Skeletal muscle cell (primary cell): Measurements from ENCODE around the gene TIMM44.
A peak's percentile ranks its signal among the peaks of the same experiment; 100 is the strongest.
"Not testable (repeated sequence)": the region's sequence is repeated elsewhere in the genome, so short reads cannot be mapped to it uniquely, and the experiment has no call there.

Experiments
- DNase-seq: peaks from one replicate; pipeline ENCODE4 v3.0.0-alpha.2; 2010; ENCODE audit warnings: low read depth
- H3K4me3 ChIP-seq: 2 replicates; pipeline ENCODE4 v1.5.1; 2011; ENCODE audit warnings: low read depth, mild to moderate bottlenecking, control low read depth, low read length, moderate library complexity

Gene TIMM44

DNA sequence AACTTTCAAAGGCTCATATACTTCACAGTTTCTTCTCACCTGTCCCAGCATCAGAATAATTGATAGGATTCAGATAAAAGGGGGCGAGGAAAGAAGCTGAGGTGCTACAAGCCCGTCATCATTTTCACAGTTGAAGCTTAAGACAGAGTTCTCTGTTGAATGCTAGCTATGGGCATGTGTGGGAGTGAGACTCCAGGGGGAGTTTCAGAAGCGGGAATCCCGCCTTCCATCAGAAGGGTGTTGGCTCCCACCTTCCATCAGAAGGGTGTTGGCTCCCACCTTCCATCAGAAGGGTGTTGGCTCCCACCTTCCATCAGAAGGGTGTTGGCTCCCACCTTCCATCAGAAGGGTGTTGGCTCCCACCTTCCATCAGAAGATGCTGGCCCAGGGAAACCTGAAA, 17.6 kb upstream of the TIMM44 start:
- not testable (repeated sequence) for H3K4me3 ChIP-seq, DNase-seq

DNA sequence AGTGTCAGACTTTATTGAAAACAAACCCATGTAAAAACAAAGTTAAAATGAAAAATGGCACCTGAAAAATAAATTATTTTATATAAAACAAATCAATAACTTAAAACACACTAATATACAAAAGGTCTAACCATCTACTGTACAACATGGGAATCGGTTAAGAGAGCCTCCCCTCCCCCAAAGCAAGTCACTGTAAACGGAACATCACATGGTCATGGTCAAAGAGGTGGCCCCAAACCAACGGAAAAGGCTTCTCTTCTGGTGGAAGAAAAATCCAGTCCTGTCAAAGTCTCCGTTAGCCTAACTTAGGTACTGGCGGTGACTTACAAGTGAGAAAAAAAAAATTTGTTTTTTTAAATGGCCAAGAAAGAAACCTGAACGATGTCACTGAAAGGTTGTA, 15.7 kb upstream of the TIMM44 start:
- no peak overlapping the region for H3K4me3 ChIP-seq
- DNase-seq: no peak

DNA sequence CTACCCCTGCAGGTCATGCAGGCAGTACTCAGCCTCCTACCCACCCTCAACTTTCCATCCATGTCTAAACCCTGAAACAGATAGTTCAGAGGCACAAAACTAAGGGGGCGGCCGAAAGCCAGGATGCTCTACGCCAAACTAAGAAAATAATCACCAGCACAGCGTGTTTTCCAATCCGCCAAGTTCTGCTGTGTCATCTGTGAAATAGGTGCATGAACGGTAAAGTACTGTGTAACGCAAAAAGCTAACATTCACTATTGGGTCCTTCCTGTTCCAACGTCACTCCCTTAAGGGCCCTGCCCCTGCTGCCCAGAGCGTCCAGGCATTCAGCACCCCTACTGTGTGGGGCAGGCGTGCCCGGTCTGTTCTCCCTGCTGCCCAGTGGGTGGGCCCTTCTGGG, 12.2 kb upstream of the TIMM44 start:
- no peak overlapping the region for H3K4me3 ChIP-seq
- no peak for DNase-seq

DNA sequence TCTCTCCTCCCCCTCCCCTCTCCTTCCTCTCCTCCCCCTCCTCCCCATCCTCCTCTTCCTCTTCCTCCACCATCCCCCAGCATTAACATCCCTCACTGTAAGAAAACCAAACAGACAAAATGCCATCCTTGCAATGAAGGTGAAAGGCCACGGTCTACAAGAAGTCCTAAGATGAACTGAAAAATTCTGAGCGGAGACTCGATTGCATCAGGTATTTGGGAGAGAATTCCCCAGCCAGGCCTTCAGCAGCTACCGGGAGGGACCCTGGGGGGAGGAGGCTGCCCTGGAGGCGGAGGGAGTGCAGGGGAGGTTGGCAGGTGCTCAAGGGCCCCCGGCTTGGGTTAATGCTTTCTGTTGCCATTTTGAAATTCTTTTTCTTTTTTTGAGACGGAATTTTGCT, 10.1 kb upstream of the TIMM44 start:
- no peak overlapping the region for H3K4me3 ChIP-seq
- no peak for DNase-seq

DNA sequence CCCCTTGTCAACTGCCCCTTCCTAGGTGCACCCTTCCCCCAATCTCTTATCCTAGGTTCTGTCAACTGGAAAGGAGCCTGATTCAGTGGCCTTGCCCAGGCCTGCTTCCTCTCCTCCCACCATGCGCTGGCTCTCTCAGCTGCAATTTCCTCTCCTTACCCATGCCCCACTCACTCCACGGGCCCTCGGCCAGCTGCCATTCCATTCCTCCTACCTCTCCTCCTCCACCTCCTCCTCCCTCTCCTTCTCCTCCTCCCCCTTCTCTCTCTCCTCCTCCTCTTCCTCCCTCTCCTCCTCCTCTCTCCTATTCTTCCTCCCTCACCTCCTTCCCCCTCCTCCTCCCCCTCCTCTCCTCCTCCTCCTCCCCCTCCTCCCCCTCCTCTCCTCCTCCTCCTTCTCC, 9.6 kb upstream of the TIMM44 start:
- no peak for DNase-seq
- no peak overlapping the region for H3K4me3 ChIP-seq

DNA sequence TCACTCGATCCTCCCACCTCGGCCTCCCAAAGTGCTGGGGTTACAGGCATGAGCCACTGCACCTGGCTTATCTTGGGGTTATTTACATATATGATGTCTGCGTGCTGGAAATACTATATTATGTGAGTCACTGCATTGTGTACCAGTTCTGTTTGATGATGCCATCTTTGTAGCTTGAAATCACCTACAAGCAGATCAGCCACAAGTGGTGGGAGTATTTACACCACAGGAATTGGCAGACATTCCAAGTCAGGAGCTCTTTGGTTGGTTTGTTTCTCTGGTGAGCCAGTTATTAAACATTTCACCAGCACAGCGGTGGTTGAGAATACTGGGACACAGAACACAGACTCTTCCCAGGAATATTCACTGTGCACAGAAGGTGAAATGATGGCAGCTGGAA, 4.5 kb upstream of the TIMM44 start:
- no peak overlapping the region for H3K4me3 ChIP-seq
- DNase-seq: no peak

DNA sequence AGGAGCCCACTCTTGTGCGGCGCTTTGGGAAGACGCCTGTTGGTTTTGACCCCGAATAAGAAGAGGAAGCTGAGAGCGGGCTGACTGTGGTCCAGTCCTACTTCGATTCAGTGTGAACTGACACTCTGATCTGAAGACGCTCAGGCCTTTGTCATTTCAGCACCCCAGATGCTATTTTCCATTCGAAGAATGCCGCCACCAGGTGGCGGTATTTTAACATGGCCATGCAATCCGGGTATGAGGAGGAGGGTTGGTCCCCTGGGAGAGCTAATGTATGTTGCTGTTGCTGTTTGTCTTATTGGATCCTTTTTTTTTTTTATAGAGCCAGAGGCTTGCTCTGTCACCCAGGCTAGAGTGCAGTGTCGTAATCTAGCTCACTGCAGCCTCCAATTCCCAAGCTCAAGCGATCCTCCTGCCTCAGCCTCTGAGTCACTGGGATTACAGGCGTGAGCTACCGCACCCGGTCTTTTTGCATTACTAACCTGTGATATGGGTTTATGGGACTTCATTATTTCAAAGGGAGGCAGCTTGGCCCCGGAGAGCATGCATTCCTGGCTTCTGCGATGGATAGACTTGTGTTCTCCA, 803 bp upstream of the TIMM44 start:
- H3K4me3 ChIP-seq: peak overlapping the region; percentile 97
- DNase-seq: peak; percentile 82

DNA sequence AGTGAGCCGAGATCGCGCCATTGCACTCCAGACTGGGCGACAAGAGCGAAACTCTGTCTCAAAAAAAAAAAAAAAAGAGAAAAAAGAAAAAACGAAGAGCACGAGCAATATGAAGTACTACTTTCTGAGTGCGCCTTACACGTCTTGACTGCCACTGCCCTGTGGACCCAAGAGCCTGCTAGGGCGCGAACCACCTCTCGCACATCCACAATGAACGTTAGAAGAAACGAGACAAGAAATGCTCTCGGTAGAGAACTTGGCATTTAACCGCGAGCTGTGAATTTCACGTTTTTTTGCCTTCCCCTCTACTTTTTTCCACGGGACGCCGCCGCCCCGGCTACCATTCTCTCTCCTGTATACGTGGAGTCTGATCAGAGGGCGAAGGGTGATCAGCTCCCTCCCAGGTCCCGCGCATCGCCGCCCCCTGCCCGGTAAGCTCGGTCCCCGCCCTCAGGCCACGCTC, 454 bp downstream of the TIMM44 start:
- H3K4me3 ChIP-seq: peak overlapping the region; percentile 97
- no peak for DNase-seq

DNA sequence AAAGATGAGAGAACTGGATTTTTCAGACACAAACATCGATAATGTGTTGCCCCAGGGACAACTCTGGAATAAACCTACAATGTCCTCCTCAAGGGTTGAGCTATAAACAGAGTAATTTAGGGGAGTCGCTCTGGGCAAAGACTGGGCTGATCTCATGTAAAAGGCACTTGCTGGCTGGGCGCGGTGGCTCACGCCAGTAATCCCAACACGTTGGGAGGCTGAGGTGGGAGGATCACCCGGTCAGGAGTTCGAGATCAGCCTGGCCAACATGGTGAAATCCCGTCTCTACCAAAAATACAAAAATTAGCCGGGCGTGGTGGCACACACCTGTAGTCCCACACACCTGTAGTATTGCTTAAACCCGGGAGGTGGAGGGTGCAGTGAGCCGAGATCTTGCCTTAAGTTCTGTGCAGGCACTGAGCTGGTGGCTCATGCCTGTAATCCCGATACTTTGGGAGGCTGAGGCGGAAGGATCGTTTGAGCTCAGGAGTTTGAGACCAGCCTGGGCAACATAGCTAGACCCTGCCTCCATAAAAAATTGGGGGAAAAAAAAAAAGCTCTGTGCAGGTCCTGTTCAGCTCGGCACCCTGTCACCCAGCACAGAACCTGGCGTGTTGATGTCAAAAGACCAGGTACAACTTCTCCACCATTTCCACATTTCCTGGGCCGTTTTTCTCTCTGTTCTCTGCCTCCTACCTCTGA, 1.4 kb downstream of the TIMM44 start:
- no peak for DNase-seq
- peak overlapping the region; percentile 97 for H3K4me3 ChIP-seq

DNA sequence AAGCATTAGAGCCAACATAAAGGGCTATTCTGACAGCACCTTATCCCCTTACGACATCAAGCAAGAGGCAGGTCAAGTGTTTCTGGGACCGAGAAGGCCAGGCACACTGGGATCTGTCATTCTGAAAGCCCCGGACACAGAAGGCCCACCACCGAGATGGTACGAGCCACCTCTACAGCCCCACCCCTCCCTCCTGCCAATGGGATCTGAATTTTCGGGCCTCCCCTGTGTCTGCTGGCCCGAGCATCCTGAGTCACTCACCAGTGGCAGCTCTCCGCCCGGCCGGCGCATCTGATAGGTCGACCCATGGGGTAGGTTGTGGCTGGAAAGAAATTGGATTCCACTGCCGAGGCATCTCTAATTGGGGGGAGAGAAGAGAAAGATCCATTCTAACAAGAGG, 2.6 kb downstream of the TIMM44 start:
- no peak for DNase-seq
- no peak overlapping the region for H3K4me3 ChIP-seq

DNA sequence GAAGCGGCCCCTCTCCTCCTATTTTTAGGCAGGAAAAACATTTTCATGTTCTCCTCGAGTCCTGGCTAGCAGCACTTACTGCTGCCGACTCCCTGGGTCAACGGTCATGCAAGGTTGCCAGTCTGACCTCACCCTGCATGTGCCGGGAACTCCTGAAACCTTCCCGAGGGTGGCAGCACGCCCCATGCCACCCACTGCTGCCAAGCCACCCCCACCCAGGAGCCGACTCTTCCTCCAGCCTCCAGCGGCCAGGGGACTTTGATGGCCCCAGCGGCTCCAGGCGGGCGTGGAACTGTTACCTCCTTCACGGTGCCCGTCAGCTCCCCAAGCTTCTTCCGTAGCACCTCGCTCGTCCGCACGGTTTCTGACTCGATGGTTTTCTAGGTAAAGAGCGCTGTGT, 8.7 kb downstream of the TIMM44 start:
- H3K4me3 ChIP-seq: no peak overlapping the region
- no peak for DNase-seq

DNA sequence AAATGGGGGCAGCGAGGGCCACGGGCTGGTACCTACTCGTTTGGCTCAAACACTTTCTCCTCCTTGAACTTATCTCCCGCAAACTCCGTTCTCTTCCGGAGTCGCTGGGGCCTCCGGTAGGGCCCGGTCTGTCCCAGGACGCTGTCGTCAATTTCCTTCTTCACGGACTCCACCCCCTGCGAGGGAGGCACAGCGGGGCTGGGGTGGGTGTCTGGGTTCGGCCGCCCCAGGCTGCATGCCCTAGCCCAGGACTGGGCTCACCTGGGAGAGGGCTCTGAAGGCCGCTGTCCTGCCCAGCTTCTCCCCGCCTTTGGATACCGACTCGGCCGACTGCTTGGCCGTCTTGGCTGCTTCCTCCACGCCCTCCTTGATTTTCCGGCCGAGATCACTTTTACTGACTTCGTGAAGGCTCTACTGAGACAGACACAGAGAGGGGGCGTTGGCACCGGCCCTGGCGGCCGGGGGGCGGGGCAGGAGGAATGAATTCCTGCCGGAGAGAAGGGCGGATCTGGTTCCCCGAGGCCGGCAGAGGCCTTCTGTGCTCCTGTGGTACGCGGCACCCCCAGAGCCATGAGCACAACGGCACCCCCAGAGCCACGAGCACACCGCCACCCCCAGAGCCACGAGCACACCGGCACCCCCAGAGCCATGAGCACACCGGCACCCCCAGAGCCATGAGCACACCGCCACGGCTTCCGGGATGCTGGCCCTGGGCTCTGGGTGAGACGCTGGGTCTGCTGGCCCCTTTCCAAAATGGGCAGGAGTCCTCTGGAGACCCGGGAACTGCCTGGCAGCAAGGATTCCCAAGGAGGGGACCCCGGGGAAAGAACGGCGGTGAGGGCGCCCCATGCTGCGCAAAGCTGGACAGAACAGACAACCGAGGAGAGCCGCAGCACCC, 9.4 kb downstream of the TIMM44 start:
- no peak for DNase-seq
- no peak overlapping the region for H3K4me3 ChIP-seq

DNA sequence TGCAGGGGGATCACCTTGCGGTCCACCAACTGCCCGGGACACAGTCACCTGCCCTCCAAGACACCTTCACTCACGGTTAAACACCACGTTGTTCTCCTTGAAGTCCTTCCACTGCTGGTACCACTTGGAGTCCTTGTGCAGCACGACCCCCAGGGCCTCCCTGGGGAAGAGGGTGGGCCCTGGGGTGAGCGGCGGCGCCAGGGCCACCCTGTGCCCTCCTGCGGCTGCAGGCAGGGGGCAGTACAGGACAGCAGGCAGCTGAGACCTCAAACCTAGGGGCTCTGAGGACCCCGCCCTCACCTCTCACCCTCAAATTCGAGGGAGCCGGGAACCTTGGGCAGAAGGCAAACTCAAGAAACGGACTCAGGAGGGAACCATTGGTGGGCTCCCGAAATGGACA, 10.1 kb downstream of the TIMM44 start:
- no peak for DNase-seq
- no peak overlapping the region for H3K4me3 ChIP-seq

DNA sequence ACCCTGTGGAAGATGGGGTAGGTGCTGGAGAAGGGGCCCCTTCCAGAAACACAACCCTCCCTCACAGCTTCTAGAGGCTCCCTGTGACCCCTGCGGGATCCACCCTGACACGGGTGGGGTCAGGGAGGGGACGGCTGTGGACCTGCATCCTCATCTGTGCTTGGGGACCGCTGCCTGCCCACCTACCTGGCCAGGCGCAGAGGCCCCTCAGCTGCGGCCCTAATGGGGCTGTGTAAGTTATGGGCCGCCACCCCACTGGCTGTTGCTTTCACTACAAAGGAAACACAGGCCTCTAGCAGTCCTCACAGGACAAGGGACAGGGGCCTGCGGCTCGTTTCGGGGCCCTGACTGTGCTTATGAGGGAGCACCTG, 10.6 kb downstream of the TIMM44 start:
- no peak for DNase-seq
- no peak overlapping the region for H3K4me3 ChIP-seq

DNA sequence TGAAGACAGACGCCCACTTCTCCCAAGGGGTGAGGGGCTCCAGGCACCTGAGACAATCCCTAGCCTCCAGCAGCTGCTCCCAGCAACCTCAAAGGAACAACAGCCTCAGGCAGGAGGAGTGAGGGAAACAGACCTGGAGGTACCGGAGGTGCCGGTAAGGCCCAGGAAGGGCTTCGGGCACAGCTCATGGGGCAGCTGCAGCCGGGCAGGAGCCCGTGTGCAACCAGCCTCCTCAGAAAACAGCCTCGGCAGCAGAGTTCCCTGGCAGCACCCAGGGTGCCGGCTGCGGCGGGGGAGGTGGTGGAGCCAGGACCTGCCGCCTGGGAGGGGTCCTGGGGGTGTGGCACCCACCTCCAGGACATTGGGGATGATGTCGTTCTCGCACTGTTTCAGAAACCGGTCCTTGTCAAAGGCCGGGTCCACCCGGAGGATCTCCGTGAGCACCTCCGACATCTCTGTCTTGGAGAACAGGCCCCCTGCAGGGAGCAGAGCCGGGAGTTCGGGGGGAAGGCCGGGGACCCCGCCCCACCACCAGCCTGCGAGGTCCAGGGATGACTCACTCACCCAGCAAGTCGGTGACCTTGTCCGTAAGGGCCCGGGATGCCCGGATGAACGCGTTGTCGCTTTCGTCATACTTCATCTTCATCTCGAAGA, 11.1 kb downstream of the TIMM44 start:
- no peak for DNase-seq
- H3K4me3 ChIP-seq: no peak overlapping the region

DNA sequence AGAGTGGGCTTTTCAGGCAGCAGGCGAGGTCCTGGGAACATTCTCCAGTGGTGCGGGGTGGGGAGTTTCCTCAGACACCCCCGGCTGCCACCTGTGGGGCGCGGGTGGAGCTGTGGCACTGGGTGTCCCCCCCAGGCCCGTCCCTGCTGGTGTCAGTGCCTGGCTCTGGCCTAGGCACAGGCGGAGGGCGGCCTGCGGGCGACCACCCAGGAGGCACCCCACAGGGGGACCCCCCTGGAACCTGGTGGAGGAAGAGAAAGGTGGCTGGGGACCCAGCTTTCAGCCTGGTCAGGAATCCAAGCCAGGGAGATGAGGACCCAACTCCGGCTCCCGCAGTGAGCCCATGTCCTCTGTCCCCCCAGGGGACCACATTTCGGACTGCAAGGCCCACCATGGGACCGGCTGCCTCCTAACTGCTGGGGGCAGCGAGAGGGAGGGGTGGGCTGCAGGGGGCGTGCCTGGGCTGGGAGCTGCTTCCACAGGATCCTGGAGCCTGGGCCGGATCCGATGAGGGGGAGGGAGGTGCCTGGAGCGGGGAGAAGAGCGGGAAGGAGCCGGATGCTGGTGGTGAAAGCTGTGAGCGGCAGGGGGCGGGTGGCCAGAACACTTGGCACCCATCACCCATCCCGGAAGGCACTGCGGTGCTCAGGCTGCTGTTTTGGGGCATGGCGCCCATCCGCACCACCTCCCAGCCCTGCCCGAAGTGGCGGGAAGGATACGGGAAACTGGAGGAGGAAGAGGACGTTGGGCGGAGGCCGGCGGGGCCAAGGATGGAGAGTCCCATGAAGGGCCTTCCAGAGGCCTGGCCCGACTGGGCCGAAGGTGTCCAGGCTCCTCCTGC, 12.0 kb downstream of the TIMM44 start:
- H3K4me3 ChIP-seq: no peak overlapping the region
- no peak for DNase-seq

DNA sequence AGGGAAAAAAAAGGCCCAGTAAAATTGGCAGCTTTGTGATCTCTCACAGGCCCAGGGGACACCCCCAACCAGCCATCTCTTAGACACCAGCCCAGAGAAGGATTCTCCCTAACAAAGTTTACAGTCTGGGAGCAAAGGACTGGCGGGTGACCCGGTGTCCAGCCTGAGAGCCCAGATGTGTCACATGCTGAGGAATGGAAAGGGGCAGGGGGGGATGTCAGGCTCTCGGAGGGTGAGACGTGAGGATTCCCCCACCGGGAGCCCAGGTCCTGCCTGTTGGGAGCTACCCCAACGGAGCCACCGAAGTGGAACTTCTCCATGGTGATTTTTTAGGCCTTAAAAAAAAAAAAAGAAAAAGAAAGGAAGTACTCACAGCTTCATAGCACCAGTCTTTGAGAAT, 12.7 kb downstream of the TIMM44 start:
- no peak for DNase-seq
- no peak overlapping the region for H3K4me3 ChIP-seq

DNA sequence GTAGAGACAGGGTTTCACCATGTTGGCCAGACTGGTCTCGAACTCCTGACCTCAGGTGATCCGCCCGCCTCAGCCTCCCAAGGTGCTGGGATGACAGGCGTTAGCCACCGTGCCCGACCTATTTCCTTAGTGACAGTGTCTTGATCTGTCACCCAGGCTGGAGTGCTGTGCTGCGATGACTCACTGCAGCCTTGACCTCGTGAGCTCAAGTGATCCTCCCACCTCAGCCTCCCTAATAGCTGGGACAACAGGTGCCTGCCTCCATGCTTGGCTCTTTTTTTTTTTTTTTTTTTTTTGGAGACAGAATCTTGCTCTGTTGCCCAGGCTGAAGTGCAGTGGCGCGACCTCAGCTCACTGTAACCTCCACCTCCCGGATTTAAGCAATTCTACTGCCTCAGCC, 13.4 kb downstream of the TIMM44 start:
- not testable (repeated sequence) for H3K4me3 ChIP-seq, DNase-seq
